NCI-H82 (cell line): Measurements from ENCODE around the gene UPP2.
A peak's percentile ranks its signal among the peaks of the same experiment; 100 is the strongest.

ENCODE experiments used
- DNase-seq: peaks from one replicate; lab custom pipeline; 2025; lab: John Stamatoyannopoulos, UW

Gene UPP2

GRCh38 chr2:158101384-158101926 lies at the start of gene UPP2:
UPP2 (plus strand) TSS chr2:158101876; CDS start chr2:158102064, 188 bp downstream.
- DNase-seq = no peak

- no peak for DNase-seq
Measured at GRCh38 chr2:158052761-158053160, 48.9 kb upstream of the UPP2 start.

GRCh38 chr2:158056875-158057274 lies 44.8 kb upstream of the UPP2 start:
- no peak for DNase-seq

- DNase-seq = peak; percentile 53
Measured at GRCh38 chr2:158060160-158060834, 41.4 kb upstream of the UPP2 start.

- peak; percentile 28 for DNase-seq
Measured at GRCh38 chr2:158060835-158061435, 40.7 kb upstream of the UPP2 start.

GRCh38 chr2:158061763-158062162 lies 39.9 kb upstream of the UPP2 start:
- no peak for DNase-seq

- DNase-seq = no peak
Measured at GRCh38 chr2:158066046-158066713, 35.5 kb upstream of the UPP2 start.

GRCh38 chr2:158071018-158071417 lies 30.7 kb upstream of the UPP2 start:
- no peak for DNase-seq

GRCh38 chr2:158072361-158072760 lies 29.3 kb upstream of the UPP2 start:
- no peak for DNase-seq

- peak; percentile 4 for DNase-seq
Measured at GRCh38 chr2:158079672-158080071, 22.0 kb upstream of the UPP2 start.

GRCh38 chr2:158088093-158088492 lies 13.6 kb upstream of the UPP2 start:
- DNase-seq = no peak

- DNase-seq = no peak
Measured at GRCh38 chr2:158089322-158089721, 12.4 kb upstream of the UPP2 start.

GRCh38 chr2:158091647-158092046 lies 10.0 kb upstream of the UPP2 start:
- no peak for DNase-seq

- peak; percentile 73 for DNase-seq
Measured at GRCh38 chr2:158094487-158095092, 7.1 kb upstream of the UPP2 start.

GRCh38 chr2:158095269-158095668 lies 6.4 kb upstream of the UPP2 start:
- no peak for DNase-seq

GRCh38 chr2:158095912-158096311 lies 5.8 kb upstream of the UPP2 start:
- DNase-seq = no peak

GRCh38 chr2:158097481-158097880 lies 4.2 kb upstream of the UPP2 start:
- DNase-seq = peak; percentile 6

- DNase-seq = peak; percentile 14
Measured at GRCh38 chr2:158098178-158098577, 3.5 kb upstream of the UPP2 start.

GRCh38 chr2:158099716-158100115 lies 2.0 kb upstream of the UPP2 start:
- no peak for DNase-seq

- DNase-seq = no peak
Measured at GRCh38 chr2:158100411-158100810, 1.3 kb upstream of the UPP2 start.

GRCh38 chr2:158102446-158102845 lies 770 bp downstream of the UPP2 start:
- no peak for DNase-seq

GRCh38 chr2:158103411-158104012 lies 1.8 kb downstream of the UPP2 start:
- DNase-seq = no peak
